AG09319 (cell line): Measurements from ENCODE around the gene SUPT3H.

Experiments used
- DNase-seq: peaks from one replicate; pipeline ENCODE4 v3.0.0-alpha.2; 2010; ENCODE audit warnings: low read depth; ENCODE audit errors: extremely low read depth
- CTCF ChIP-seq: IDR thresholded peaks from 2 replicates; pipeline ENCODE4 v1.5.1; 2011; ENCODE audit warnings: low read depth, mild to moderate bottlenecking, inconsistent platforms, low read length, moderate library complexity

Gene SUPT3H

GRCh38 chr6:44967481-44967880 lies 410.3 kb downstream of the SUPT3H start:
- no peak for TF ChIP-seq CTCF
- no peak for DNase-seq

- no peak for TF ChIP-seq CTCF
- no peak for DNase-seq
Observed at GRCh38 chr6:44966449-44967092, 411.2 kb downstream of the SUPT3H start.

GRCh38 chr6:44965708-44966107 lies 412.0 kb downstream of the SUPT3H start:
- no peak for DNase-seq
- TF ChIP-seq CTCF = no peak

GRCh38 chr6:44960898-44961297 lies 416.8 kb downstream of the SUPT3H start:
- TF ChIP-seq CTCF = no peak
- no peak for DNase-seq

- no peak for TF ChIP-seq CTCF
- DNase-seq = no peak
Observed at GRCh38 chr6:44959651-44960050, 418.1 kb downstream of the SUPT3H start.

GRCh38 chr6:44957156-44957555 lies 420.6 kb downstream of the SUPT3H start:
- TF ChIP-seq CTCF = no peak
- no peak for DNase-seq

GRCh38 chr6:44956396-44956795 lies 421.3 kb downstream of the SUPT3H start:
- DNase-seq = no peak
- no peak for TF ChIP-seq CTCF
